Neural progenitor cell (in vitro differentiated cells): ENCODE measurements around the gene CREB5. TPM values are rescaled to one million over a fixed set of nuclear protein-coding genes. Genes with fewer than 3 reads are reported as not detected.

Source experiments
- DNase-seq: peaks from one replicate; pipeline ENCODE4 v3.0.0-alpha.2; 2016; ENCODE audit warnings: low spot score
- H2AFZ ChIP-seq: fragments of 200-600 bp; sonication (generic); replicated peaks from 2 replicates; pipeline ENCODE4 v1.6.1; 2016; ENCODE audit warnings: antibody characterized with exemption
- H3F3A ChIP-seq: fragments of 200-600 bp; sonication (generic); 2 replicates; pipeline ENCODE4 v1.6.1; 2016; ENCODE audit warnings: antibody characterized with exemption, low read depth
- H3K27ac ChIP-seq: fragments of 200-600 bp; sonication (generic); 2 replicates; pipeline ENCODE4 v1.5.1; 2016; ENCODE audit warnings: mild to moderate bottlenecking
- H3K27me3 ChIP-seq: fragments of 200-600 bp; sonication (generic); 2 replicates; pipeline ENCODE4 v1.6.1; 2016; ENCODE audit warnings: mild to moderate bottlenecking, moderate library complexity
- H3K36me3 ChIP-seq: fragments of 200-600 bp; sonication (generic); 2 replicates; pipeline ENCODE4 v1.5.1; 2016
- H3K4me1 ChIP-seq: fragments of 200-600 bp; sonication (generic); 2 replicates; pipeline ENCODE4 v1.6.1; 2016; ENCODE audit warnings: mixed run types
- H3K4me2 ChIP-seq: fragments of 200-600 bp; sonication (generic); 2 replicates; pipeline ENCODE4 v1.6.1; 2016
- H3K4me3 ChIP-seq: fragments of 200-600 bp; sonication (generic); 2 replicates; pipeline ENCODE4 v1.5.1; 2016
- H3K79me2 ChIP-seq: fragments of 200-600 bp; sonication (generic); 2 replicates; pipeline ENCODE4 v1.6.1; 2016; ENCODE audit warnings: low read depth
- H3K9ac ChIP-seq: fragments of 200-600 bp; sonication (generic); 2 replicates; pipeline ENCODE4 v1.6.1; 2016
- H3K9me3 ChIP-seq: fragments of 200-600 bp; sonication (generic); 2 replicates; pipeline ENCODE4 v1.5.1; 2016; ENCODE audit warnings: low read depth
- H4K20me1 ChIP-seq: fragments of 200-600 bp; sonication (generic); 2 replicates; pipeline ENCODE4 v1.6.1; 2016; ENCODE audit warnings: low read depth
- H3K27ac Mint-ChIP-seq: 3 replicates; pipeline ENCODE4 v1.8.0; 2021; ENCODE audit warnings: mixed read lengths
- H3K27me3 Mint-ChIP-seq: 2 replicates; pipeline ENCODE4 v1.8.0; 2022; ENCODE audit warnings: low read depth, mild to moderate bottlenecking, inconsistent platforms, moderate library complexity, mixed read lengths; ENCODE audit not compliant: insufficient read depth
- H3K36me3 Mint-ChIP-seq: 3 replicates; pipeline ENCODE4 v1.8.0; 2021; ENCODE audit warnings: mixed read lengths
- H3K4me1 Mint-ChIP-seq: 3 replicates; pipeline ENCODE4 v1.8.0; 2021; ENCODE audit warnings: mixed read lengths
- H3K4me3 Mint-ChIP-seq: 3 replicates; pipeline ENCODE4 v1.8.0; 2021; ENCODE audit warnings: mild to moderate bottlenecking, moderate library complexity, mixed read lengths
- H3K9me3 Mint-ChIP-seq: 3 replicates; pipeline ENCODE4 v1.8.0; 2020; ENCODE audit warnings: mixed read lengths
- EZH2 ChIP-seq: fragments of 200-600 bp; sonication (generic); IDR thresholded peaks from 2 replicates; pipeline ENCODE4 v1.6.1; 2017; ENCODE audit warnings: antibody characterized with exemption, mild to moderate bottlenecking, moderate library complexity
- EZH2phosphoT487 ChIP-seq: fragments of 200-600 bp; sonication (generic); IDR thresholded peaks from 2 replicates; pipeline ENCODE4 v1.6.1; 2017; ENCODE audit warnings: antibody characterized with exemption
- total RNA-seq: library from RNA; depleted of rRNA; stranded (reverse); fragments of >200 nt; gene quantifications from 2 replicates; pipeline ENCODE4 v1.2.3, GENCODE V29; 2015; ENCODE audit warnings: low replicate concordance
- TF ChIP-seq, protein P1 (sequence below): fragments of 200-600 bp; sonication (generic); IDR thresholded peaks from 2 replicates; pipeline ENCODE4 v1.5.1; 2017; ENCODE audit warnings: antibody characterized with exemption, mild to moderate bottlenecking

The CREB5 gene
- total RNA-seq, 1 donor from 2014 or later = 1.2 TPM

DNA sequence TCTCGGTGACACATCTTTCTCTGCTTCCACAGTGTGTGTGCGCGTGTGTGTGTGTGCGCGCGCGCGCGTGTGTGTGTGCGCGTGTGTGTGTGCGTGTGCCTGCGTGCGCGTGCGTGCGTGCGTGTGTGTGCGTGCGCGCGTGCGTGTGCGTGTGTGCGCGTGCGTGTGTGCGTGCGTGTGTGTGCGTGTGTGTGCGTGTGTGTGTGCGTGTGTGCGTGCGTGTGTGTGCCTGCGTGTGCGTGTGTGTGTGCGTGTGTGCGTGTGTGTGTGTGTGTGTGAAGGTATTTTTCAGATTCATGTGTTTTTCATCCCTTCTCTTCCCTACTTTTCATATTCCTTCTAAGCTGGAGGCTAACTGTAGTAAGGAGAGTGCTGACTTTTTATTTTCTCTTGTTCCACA is 148.4 kb downstream of the CREB5 start:
- Histone ChIP-seq H3K9me3 (no peaks in the 10 kb centered on the region), H3F3A (no peaks in the 10 kb centered on the region), H3K79me2 (no peaks in the 10 kb centered on the region), H3K9ac (no peak overlapping the region), H3K27ac (no peak overlapping the region), H3K4me1 (no peaks in the 10 kb centered on the region), H3K27me3 (no peaks in the 10 kb centered on the region), H3K4me2 (no peak overlapping the region), H3K36me3 (no peaks in the 10 kb centered on the region), H4K20me1 (no peaks in the 10 kb centered on the region), H2AFZ (no peak overlapping the region), H3K4me3 (no peak overlapping the region)
- no peaks in the 10 kb centered on the region for H3K27me3 Mint-ChIP-seq
- TF ChIP-seq, protein P1, sequence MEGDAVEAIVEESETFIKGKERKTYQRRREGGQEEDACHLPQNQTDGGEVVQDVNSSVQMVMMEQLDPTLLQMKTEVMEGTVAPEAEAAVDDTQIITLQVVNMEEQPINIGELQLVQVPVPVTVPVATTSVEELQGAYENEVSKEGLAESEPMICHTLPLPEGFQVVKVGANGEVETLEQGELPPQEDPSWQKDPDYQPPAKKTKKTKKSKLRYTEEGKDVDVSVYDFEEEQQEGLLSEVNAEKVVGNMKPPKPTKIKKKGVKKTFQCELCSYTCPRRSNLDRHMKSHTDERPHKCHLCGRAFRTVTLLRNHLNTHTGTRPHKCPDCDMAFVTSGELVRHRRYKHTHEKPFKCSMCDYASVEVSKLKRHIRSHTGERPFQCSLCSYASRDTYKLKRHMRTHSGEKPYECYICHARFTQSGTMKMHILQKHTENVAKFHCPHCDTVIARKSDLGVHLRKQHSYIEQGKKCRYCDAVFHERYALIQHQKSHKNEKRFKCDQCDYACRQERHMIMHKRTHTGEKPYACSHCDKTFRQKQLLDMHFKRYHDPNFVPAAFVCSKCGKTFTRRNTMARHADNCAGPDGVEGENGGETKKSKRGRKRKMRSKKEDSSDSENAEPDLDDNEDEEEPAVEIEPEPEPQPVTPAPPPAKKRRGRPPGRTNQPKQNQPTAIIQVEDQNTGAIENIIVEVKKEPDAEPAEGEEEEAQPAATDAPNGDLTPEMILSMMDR = no peak
- no peak for TF ChIP-seq EZH2
- TF ChIP-seq EZH2phosphoT487 = no peak
- no peak overlapping the region for H3K27ac Mint-ChIP-seq
- DNase-seq = no peak
- H3K9me3 Mint-ChIP-seq = peaks cover 2% of the 10 kb centered on the region
- no peaks in the 10 kb centered on the region for H3K4me1 Mint-ChIP-seq
- H3K36me3 Mint-ChIP-seq = no peaks in the 10 kb centered on the region
- H3K4me3 Mint-ChIP-seq = peak overlapping the region; percentile 22

DNA sequence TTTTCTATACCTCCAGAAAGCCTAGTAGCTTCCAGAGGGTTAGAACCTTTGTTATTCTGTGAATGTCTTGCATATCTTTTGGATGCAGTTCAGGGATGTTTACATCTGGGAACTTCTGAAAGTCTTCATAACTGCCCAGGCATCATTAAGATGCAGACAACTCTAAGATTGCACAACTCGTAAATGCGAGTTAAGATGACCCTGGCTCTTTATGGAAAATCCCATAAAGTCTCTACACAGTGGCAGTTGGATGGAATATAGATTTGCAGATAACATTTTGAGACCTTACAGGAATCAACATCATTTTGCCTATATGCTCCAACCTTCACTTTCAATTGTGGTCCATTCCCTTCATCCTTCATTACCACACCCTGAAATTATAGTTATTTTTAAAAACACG is 151.7 kb downstream of the CREB5 start:
- no peaks in the 10 kb centered on the region for H3K4me1 ChIP-seq
- no peak overlapping the region for H3K4me2 ChIP-seq
- H3K9ac ChIP-seq = no peak overlapping the region
- no peaks in the 10 kb centered on the region for H3K36me3 ChIP-seq
- H3K79me2 ChIP-seq = no peaks in the 10 kb centered on the region
- H3K9me3 ChIP-seq = no peaks in the 10 kb centered on the region
- H3K9me3 Mint-ChIP-seq = peaks cover 2% of the 10 kb centered on the region
- no peaks in the 10 kb centered on the region for H3K27me3 ChIP-seq
- no peak overlapping the region for H3K27ac ChIP-seq
- H3K27ac Mint-ChIP-seq = no peak overlapping the region
- no peak for DNase-seq
- H3K4me3 ChIP-seq = no peak overlapping the region
- no peaks in the 10 kb centered on the region for H4K20me1 ChIP-seq
- no peaks in the 10 kb centered on the region for H3F3A ChIP-seq
- no peak for TF ChIP-seq EZH2phosphoT487
- TF ChIP-seq EZH2 = no peak
- TF ChIP-seq, protein P1 = no peak
- H3K27me3 Mint-ChIP-seq = no peaks in the 10 kb centered on the region
- H2AFZ ChIP-seq = no peak overlapping the region
- H3K36me3 Mint-ChIP-seq = no peaks in the 10 kb centered on the region
- H3K4me3 Mint-ChIP-seq = no peak overlapping the region
- no peaks in the 10 kb centered on the region for H3K4me1 Mint-ChIP-seq

GRCh38 chr7:28564755-28565374 is 152.5 kb downstream of the CREB5 start:
- no peak overlapping the region for H3K9ac ChIP-seq
- Mint-ChIP-seq H3K4me3 (no peak overlapping the region), H3K27me3 (no peaks in the 10 kb centered on the region), H3K4me1 (no peaks in the 10 kb centered on the region), H3K9me3 (peaks cover 2% of the 10 kb centered on the region), H3K36me3 (no peaks in the 10 kb centered on the region), H3K27ac (no peak overlapping the region)
- no peak for DNase-seq
- H3K4me2 ChIP-seq = no peak overlapping the region
- H3K4me3 ChIP-seq = no peak overlapping the region
- no peaks in the 10 kb centered on the region for H3K36me3 ChIP-seq
- no peaks in the 10 kb centered on the region for H3K9me3 ChIP-seq
- no peaks in the 10 kb centered on the region for H3K27me3 ChIP-seq
- H4K20me1 ChIP-seq = no peaks in the 10 kb centered on the region
- H3F3A ChIP-seq = no peaks in the 10 kb centered on the region
- no peak for TF ChIP-seq EZH2phosphoT487
- TF ChIP-seq, protein P1 = no peak
- TF ChIP-seq EZH2 = no peak
- no peaks in the 10 kb centered on the region for H3K4me1 ChIP-seq
- no peak overlapping the region for H2AFZ ChIP-seq
- no peak overlapping the region for H3K27ac ChIP-seq
- H3K79me2 ChIP-seq = no peaks in the 10 kb centered on the region
